Measurements from ENCODE around the gene ARL3. TPM values are rescaled to one million over a fixed set of nuclear protein-coding genes. Genes with fewer than 3 reads are reported as not detected.

The ARL3 gene
- total and polyA plus RNA-seq, 10 donors = 2.2 to 5.1 (median 4.0) TPM

DNA sequence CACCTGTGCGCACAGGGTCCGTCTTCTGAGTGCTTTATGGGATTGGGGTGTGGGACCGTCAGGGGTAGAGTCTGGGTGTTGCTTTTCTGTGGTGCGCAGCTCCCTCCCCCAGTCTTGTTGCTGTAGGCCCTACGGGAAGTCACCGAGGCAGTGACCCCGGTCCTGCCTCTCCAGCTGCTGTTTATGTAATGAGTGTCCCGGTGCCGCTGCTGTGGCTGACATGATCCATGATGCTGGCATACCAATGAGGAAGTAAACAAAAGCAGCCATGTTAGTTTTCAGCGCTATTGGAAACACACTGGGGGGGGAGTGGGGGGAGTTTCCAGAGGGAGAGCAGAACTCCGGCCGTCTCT lies 68.8 kb downstream of the ARL3 start:
- intact Hi-C loops (cut with DNase I; ENCODE audit: low total_unique reads) = no loop called here

DNA sequence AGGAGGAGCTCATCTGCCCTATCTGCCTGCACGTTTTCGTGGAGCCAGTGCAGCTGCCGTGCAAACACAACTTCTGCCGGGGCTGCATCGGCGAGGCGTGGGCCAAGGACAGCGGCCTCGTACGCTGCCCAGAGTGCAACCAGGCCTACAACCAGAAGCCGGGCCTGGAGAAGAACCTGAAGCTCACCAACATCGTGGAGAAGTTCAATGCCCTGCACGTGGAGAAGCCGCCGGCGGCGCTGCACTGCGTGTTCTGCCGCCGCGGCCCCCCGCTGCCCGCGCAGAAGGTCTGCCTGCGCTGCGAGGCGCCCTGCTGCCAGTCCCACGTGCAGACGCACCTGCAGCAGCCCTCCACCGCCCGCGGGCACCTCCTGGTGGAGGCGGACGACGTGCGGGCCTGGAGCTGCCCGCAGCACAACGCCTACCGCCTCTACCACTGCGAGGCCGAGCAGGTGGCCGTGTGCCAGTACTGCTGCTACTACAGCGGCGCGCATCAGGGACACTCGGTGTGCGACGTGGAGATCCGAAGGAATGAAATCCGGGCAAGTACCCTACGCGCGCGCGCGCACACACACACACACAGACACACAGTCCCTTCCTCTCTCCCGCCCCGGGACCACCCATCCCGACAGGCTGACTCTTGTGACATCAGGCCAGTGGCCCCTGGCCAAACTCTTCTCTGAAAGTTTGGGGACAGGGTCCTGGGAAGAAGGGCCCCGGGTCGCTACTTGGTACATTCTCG lies 69.4 kb downstream of the ARL3 start:
- TF ChIP-seq, protein P1, sequence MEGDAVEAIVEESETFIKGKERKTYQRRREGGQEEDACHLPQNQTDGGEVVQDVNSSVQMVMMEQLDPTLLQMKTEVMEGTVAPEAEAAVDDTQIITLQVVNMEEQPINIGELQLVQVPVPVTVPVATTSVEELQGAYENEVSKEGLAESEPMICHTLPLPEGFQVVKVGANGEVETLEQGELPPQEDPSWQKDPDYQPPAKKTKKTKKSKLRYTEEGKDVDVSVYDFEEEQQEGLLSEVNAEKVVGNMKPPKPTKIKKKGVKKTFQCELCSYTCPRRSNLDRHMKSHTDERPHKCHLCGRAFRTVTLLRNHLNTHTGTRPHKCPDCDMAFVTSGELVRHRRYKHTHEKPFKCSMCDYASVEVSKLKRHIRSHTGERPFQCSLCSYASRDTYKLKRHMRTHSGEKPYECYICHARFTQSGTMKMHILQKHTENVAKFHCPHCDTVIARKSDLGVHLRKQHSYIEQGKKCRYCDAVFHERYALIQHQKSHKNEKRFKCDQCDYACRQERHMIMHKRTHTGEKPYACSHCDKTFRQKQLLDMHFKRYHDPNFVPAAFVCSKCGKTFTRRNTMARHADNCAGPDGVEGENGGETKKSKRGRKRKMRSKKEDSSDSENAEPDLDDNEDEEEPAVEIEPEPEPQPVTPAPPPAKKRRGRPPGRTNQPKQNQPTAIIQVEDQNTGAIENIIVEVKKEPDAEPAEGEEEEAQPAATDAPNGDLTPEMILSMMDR (IDR thresholded peaks at IDR 0.05 in 8 of 11, conservative IDR thresholded peaks at IDR 0.05 in 3 of 11) = peak; percentile 52 to 87 (median 75)
- peak; percentile 78 to 93 (median 89) for TF ChIP-seq POLR2AphosphoS5 (IDR thresholded peaks at IDR 0.05)
- TF ChIP-seq POLR2A (IDR thresholded peaks at IDR 0.05) = peak in 2 of 3 donors; percentile 35 to 43
- WGBS, 5 donors = 0 to 1% (median 1%) methylated on average over 32 to 62 of the region's 62 CpGs
- intact Hi-C loops (cut with DNase I; ENCODE audit: low total_unique reads) = no loop called here

More for the DNA sequence above, 68.8 kb downstream of the ARL3 start:
- peaks cover 0 to 20% (median 0%) of the 10 kb centered on the region in 6 donors for H3K36me3 ChIP-seq
- peak overlapping the region; percentile 94 to 100 (median 98) for H3K27ac ChIP-seq
- peak; percentile 91 for DNase-seq
- peaks cover 39 to 68% (median 54%) of the 10 kb centered on the region in 6 donors for H3K4me1 ChIP-seq
- 0% methylated on average over 8 to 12 of the region's 12 CpGs for WGBS, 5 donors
- no peaks in the 10 kb centered on the region for H3K27me3 ChIP-seq (replicated peaks in 1 of 7)
- no peaks in the 10 kb centered on the region for H3K9me3 ChIP-seq
- TF ChIP-seq POLR2AphosphoS5 (IDR thresholded peaks at IDR 0.05) (peak in 1 of 3 donors; percentile 84), POLR2A (IDR thresholded peaks at IDR 0.05) (peak in 1 of 3 donors; percentile 44)
- TF ChIP-seq, protein P1 (IDR thresholded peaks at IDR 0.05 in 8 of 11, conservative IDR thresholded peaks at IDR 0.05 in 3 of 11) = no peak
- peak overlapping the region; percentile 72 to 98 (median 90) for H3K4me3 ChIP-seq

DNA sequence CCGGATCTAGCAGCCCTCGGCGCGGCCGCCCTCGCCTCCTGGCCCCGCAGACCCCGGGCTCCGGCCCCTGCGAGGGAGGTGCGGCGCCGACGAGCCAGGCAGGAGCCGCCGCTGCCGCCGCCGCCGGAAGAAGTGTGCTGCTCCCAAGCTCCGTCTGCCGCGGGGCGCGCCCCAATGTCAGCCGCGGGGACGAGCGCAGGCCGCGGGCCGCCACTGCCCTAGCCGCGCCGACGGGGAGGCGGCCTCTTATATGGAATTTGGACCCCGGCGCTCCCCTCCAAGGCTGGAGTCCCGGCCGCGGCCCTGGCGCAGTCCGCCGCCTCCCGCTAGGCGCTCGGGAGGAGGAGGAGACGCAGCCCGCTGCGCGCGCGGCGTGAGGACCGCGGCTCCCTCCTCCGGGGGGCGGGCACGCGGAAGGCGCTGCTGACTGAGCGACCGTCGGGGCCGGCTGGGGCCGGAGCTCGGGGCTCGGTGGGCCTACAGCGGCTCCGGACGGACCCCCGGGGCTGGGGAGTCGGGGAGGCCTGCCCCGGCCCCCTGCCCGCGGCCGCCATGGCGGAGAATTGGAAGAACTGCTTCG lies 70.0 kb downstream of the ARL3 start, which contains the start of gene TRIM8:
Gene TRIM8 (plus strand): TSS at position 414 of the 580 bp plus-strand sequence. CDS start 139 bp downstream, at position 553.
- DNase-seq = peak; percentile 94
- Histone ChIP-seq H3K4me1 (peaks cover 27 to 55% (median 42%) of the 10 kb centered on the region in 6 donors), H3K27ac (peak within 1 kb of the TSS; percentile 94 to 100 (median 98)), H3K27me3 (replicated peaks in 1 of 7) (no peaks in the 10 kb centered on the region), H3K36me3 (peaks cover 0 to 18% (median 0%) of the 10 kb centered on the region in 6 donors), H3K9me3 (no peaks in the 10 kb centered on the region), H3K4me3 (peak within 1 kb of the TSS; percentile 72 to 98 (median 90))
- 0 to 1% (median 1%) methylated on average over 36 to 80 of the region's 80 CpGs for WGBS, 5 donors
- TF ChIP-seq, protein P1 (IDR thresholded peaks at IDR 0.05 in 8 of 11, conservative IDR thresholded peaks at IDR 0.05 in 3 of 11) = no peak
- TF ChIP-seq POLR2A (IDR thresholded peaks at IDR 0.05) (no peak), POLR2AphosphoS5 (IDR thresholded peaks at IDR 0.05) (peak; percentile 59 to 73 (median 62))
- intact Hi-C loops (cut with DNase I; ENCODE audit: low total_unique reads) = no loop called here

More for the DNA sequence above, 69.4 kb downstream of the ARL3 start:
- H3K36me3 ChIP-seq = peaks cover 0 to 18% (median 0%) of the 10 kb centered on the region in 6 donors
- peak overlapping the region; percentile 94 to 100 (median 98) for H3K27ac ChIP-seq
- no peaks in the 10 kb centered on the region for H3K27me3 ChIP-seq (replicated peaks in 1 of 7)
- H3K4me3 ChIP-seq = peak overlapping the region; percentile 72 to 98 (median 90)
- no peaks in the 10 kb centered on the region for H3K9me3 ChIP-seq
- DNase-seq = peak; percentile 97
- H3K4me1 ChIP-seq = peaks cover 34 to 62% (median 48%) of the 10 kb centered on the region in 6 donors
